UCSD-AML1 (cell line): ENCODE measurements around the gene CD44.

Experiments used
- DNase-seq: peaks from one replicate; lab custom pipeline; 2025; ENCODE audit not compliant: unreplicated experiment; lab: John Stamatoyannopoulos, UW

Gene CD44

GRCh38 chr11:35112056-35112845 is 26.7 kb upstream of the CD44 start:
- DNase-seq: no peak

- no peak for DNase-seq
Measured at GRCh38 chr11:35112846-35113105, 26.2 kb upstream of the CD44 start.

- DNase-seq: no peak
Measured at GRCh38 chr11:35114906-35115687, 23.9 kb upstream of the CD44 start.

GRCh38 chr11:35115688-35116030 is 23.3 kb upstream of the CD44 start:
- no peak for DNase-seq

- DNase-seq: no peak
Measured at GRCh38 chr11:35116245-35116644, 22.7 kb upstream of the CD44 start.

- no peak for DNase-seq
Measured at GRCh38 chr11:35116762-35117640, 22.0 kb upstream of the CD44 start.

GRCh38 chr11:35118906-35119305 is 20.1 kb upstream of the CD44 start:
- DNase-seq: no peak

- DNase-seq: no peak
Measured at GRCh38 chr11:35121326-35121865, 17.6 kb upstream of the CD44 start.

GRCh38 chr11:35122308-35122707 is 16.7 kb upstream of the CD44 start:
- DNase-seq: no peak

- DNase-seq: no peak
Measured at GRCh38 chr11:35126000-35126878, 12.7 kb upstream of the CD44 start.

- DNase-seq: no peak
Measured at GRCh38 chr11:35126879-35127581, 11.9 kb upstream of the CD44 start.

GRCh38 chr11:35127619-35128018 is 11.4 kb upstream of the CD44 start:
- no peak for DNase-seq

- no peak for DNase-seq
Measured at GRCh38 chr11:35131094-35131493, 7.9 kb upstream of the CD44 start.

GRCh38 chr11:35131886-35132285 is 7.1 kb upstream of the CD44 start:
- no peak for DNase-seq

GRCh38 chr11:35133656-35134055 is 5.3 kb upstream of the CD44 start:
- no peak for DNase-seq

- no peak for DNase-seq
Measured at GRCh38 chr11:35134403-35135148, 4.4 kb upstream of the CD44 start.

- DNase-seq: no peak
Measured at GRCh38 chr11:35135222-35135621, 3.7 kb upstream of the CD44 start.

GRCh38 chr11:35136311-35136710 is 2.7 kb upstream of the CD44 start:
- DNase-seq: no peak

GRCh38 chr11:35138058-35138457 is 913 bp upstream of the CD44 start:
- no peak for DNase-seq
